ENCODE results near the gene FRMD8.

- TF ChIP-seq CTCF (conservative IDR thresholded peaks at IDR 0.05; ENCODE audit: low read depth in 2 of 2) (peak in 1 of 2 experiments; percentile 31; a peak in 2 of 4 replicates), EZH2phosphoT487 (IDR thresholded peaks at IDR 0.05; ENCODE audit: unreplicated experiment) (no peak), POLR2AphosphoS5 (IDR thresholded peaks at IDR 0.05; ENCODE audit: low read depth) (peak; percentile 81), REST (IDR thresholded peaks at IDR 0.05; ENCODE audit: unreplicated experiment) (no peak)
Observed at GRCh38 chr11:65454696-65455456, 68.4 kb downstream of the FRMD8 start.
